Kidney (tissue), 14 donors: Measurements from ENCODE around the gene ZDHHC14. TPM values are rescaled to one million over a fixed set of nuclear protein-coding genes. Genes with fewer than 3 reads are reported as not detected.

ENCODE experiments used
- DNase-seq, 5 donors: peaks; one replicate each; pipeline ENCODE4 v3.0.0-alpha.2; 2013 to 2020
- FAIRE-seq: peaks from 2 replicates; lab custom pipeline; 2012; peaks lifted over from hg19 to GRCh38; lab: Jason Lieb, UNC
- H3K27ac ChIP-seq, 2 donors: one replicate each; pipeline ENCODE4 v1.7.0; 2013; ENCODE audit warnings: low read depth in 2 of 2, low read length in 2 of 2, inconsistent platforms in 1 of 2
- H3K27me3 ChIP-seq: one replicate; pipeline ENCODE4 v1.7.1; 2013; ENCODE audit warnings: low read length, inconsistent platforms; ENCODE audit not compliant: control insufficient read depth, insufficient read depth
- H3K36me3 ChIP-seq, 3 donors: one replicate each; pipeline versions ENCODE4 v1.7.0 to v1.7.1; 2013; ENCODE audit warnings: low read length in 3 of 3, control low read depth in 1 of 3, inconsistent platforms in 1 of 3; ENCODE audit not compliant: insufficient read depth in 3 of 3, control insufficient read depth in 2 of 3
- H3K4me1 ChIP-seq, 3 donors: one replicate each; pipeline versions ENCODE4 v1.7.0 to v1.7.1; 2013; ENCODE audit warnings: low read length in 3 of 3, inconsistent platforms in 1 of 3, low read depth in 1 of 3; ENCODE audit not compliant: control insufficient read depth in 2 of 3, insufficient read depth in 2 of 3
- H3K4me3 ChIP-seq, 3 donors: one replicate each; pipeline versions ENCODE4 v1.7.0 to v1.8.1; 2013; ENCODE audit warnings: low read length in 3 of 3, control low read depth in 1 of 3, inconsistent platforms in 1 of 3
- H3K9ac ChIP-seq, 3 donors: one replicate each; pipeline versions ENCODE4 v1.7.0 to v1.7.1; 2013; ENCODE audit warnings: low read length in 3 of 3, control low read depth in 1 of 3, inconsistent platforms in 1 of 3
- H3K9me3 ChIP-seq, 3 donors: one replicate each; pipeline versions ENCODE4 v1.7.0 to v1.7.1; 2013; ENCODE audit warnings: low read length in 3 of 3, control low read depth in 1 of 3, inconsistent platforms in 1 of 3; ENCODE audit not compliant: control insufficient read depth in 2 of 3, insufficient read depth in 1 of 3
- CTCF ChIP-seq: IDR thresholded peaks from 3 replicates; pipeline ENCODE4 v1.5.1; 2012; ENCODE audit warnings: mild to moderate bottlenecking, moderate library complexity, borderline replicate concordance; ENCODE audit not compliant: insufficient read depth; ENCODE audit errors: extremely low read depth
- intact Hi-C: fragments of 100-400 bp; cut with DNase I; formaldehyde crosslinking; loops from one replicate; pipeline ENCODE4 v1.11.1; 2022
- polyA plus RNA-seq: library from polyadenylated mRNA; stranded (reverse); fragments of 350-450 nt; fragmentation: Illumina TruSeq; extraction: RNeasy Lipid Tissue Mini Kit (QIAGEN cat#74804); gene quantifications from one replicate; pipeline ENCODE4 v1.2.3, GENCODE V29; 2014; ENCODE audit warnings: low read depth, low replicate concordance; ENCODE audit not compliant: insufficient read depth
- total RNA-seq: library from RNA; stranded (reverse); fragmentation: NEBNext Ultra II Directional; extraction: Animal tissue kit (Norgen Biotek cat#: 25700); gene quantifications from one replicate; pipeline ENCODE4 v1.2.1, GENCODE V29; 2021
- donor health status: control.
- donor health status: control.
- donor health status: control.
- donor health status: control.
- donor health status: control.
- donor health status: DM: yes; HTN: yes; CAD: no.
- donor health status: Normal renal cell carcinoma (clear cell type).

Gene ZDHHC14
- total and polyA plus RNA-seq, 2 donors from 2014 or later = 13.5 to 26.7 TPM

- H3K27ac ChIP-seq = no peak overlapping the region
- H3K4me3 ChIP-seq = no peak overlapping the region
- no peak overlapping the region for H3K9ac ChIP-seq
- H3K4me1 ChIP-seq = no peaks in the 10 kb centered on the region
- H3K36me3 ChIP-seq = no peaks in the 10 kb centered on the region
- H3K9me3 ChIP-seq = no peaks in the 10 kb centered on the region
- no peak for DNase-seq
- intact Hi-C loops = no loop called here
- no peaks in the 10 kb centered on the region for H3K27me3 ChIP-seq
- FAIRE-seq = no peak
- TF ChIP-seq CTCF = no peak
Observed at GRCh38 chr6:157683707-157684106, 302.7 kb downstream of the ZDHHC14 start.

- intact Hi-C loops = no loop called here
- DNase-seq (no peak), FAIRE-seq (no peak)
- Histone ChIP-seq H3K9me3 (no peaks in the 10 kb centered on the region), H3K4me3 (no peak overlapping the region), H3K36me3 (no peaks in the 10 kb centered on the region), H3K27me3 (no peaks in the 10 kb centered on the region), H3K9ac (no peak overlapping the region), H3K27ac (no peak overlapping the region), H3K4me1 (no peaks in the 10 kb centered on the region)
- TF ChIP-seq CTCF = no peak
Observed at GRCh38 chr6:157684620-157685299, 303.8 kb downstream of the ZDHHC14 start.

GRCh38 chr6:157685596-157686280 lies 304.7 kb downstream of the ZDHHC14 start:
- H3K27me3 ChIP-seq = no peaks in the 10 kb centered on the region
- TF ChIP-seq CTCF = no peak
- no peak overlapping the region for H3K27ac ChIP-seq
- no peak overlapping the region for H3K9ac ChIP-seq
- DNase-seq (no peak), FAIRE-seq (no peak)
- intact Hi-C loops = no loop called here
- H3K36me3 ChIP-seq = no peaks in the 10 kb centered on the region
- no peak overlapping the region for H3K4me3 ChIP-seq
- H3K9me3 ChIP-seq = no peaks in the 10 kb centered on the region
- H3K4me1 ChIP-seq = no peaks in the 10 kb centered on the region
